ENCODE measurements around the gene PIK3C2B. TPM values are rescaled to one million over a fixed set of nuclear protein-coding genes. Genes with fewer than 3 reads are reported as not detected.
A peak's percentile ranks its signal among the peaks of the same experiment; 100 is the strongest.
"Not testable (repeated sequence)": the region's sequence is repeated elsewhere in the genome, so short reads cannot be mapped to it uniquely, and the experiment has no call there.

Gene PIK3C2B
- total and polyA plus RNA-seq, 2 donors (not counting 1 experiment from before 2014, with no cell fraction given): 90.3 to 142 TPM

DNA sequence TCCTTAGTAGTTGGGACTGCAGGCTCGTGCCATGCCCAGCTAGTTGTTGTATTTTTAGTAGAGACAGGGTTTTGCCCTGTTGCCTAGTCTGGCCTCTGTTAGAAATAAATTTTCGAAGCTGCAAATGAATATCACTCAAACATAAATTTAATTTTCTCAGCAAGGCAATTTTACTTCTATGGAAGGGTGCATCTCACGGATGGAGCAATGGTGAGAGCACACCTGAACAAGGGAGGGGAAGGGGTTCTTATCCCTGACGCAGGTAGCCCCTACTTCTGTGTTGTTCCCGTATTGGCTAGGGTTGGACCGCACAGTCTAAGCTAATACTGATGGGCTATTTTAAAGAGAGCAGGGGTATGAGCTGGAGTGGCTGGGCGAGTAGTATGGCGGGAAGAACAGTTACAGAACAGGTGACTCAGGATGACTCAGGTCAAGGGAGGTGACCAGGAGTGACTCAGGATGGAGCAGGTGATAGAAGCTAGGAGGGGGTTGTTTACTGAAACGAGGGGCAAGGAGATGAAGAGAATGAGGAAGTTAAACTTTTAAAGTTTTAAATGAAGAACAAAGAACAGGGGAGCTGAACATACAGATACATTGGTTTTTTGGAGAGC lies 29.1 kb upstream of the PIK3C2B start:
- H3K4me1 Mint-ChIP-seq: peaks cover 50% of the 10 kb centered on the region
- no peak overlapping the region for H3K9ac ChIP-seq (ENCODE audit: low read length)
- no peaks in the 10 kb centered on the region for H3K27me3 Mint-ChIP-seq
- ATAC-seq (ENCODE audit: low read depth) (peak; percentile 19), DNase-seq (peak; percentile 48)
- peak overlapping the region; percentile 62 for H3K4me3 Mint-ChIP-seq
- intact Hi-C loops (cut with micrococcal nuclease): loop anchor here (5.0 kb wide), 1 partner anchor 764 kb away; no protein-coding TSS in a partner anchor
- H3K4me1 ChIP-seq (ENCODE audit: control insufficient read depth in 2 of 2, insufficient read depth in 2 of 2, low read length in 2 of 2): peaks cover 59 to 65% of the 10 kb centered on the region in 2 donors
- TF ChIP-seq, protein P1, sequence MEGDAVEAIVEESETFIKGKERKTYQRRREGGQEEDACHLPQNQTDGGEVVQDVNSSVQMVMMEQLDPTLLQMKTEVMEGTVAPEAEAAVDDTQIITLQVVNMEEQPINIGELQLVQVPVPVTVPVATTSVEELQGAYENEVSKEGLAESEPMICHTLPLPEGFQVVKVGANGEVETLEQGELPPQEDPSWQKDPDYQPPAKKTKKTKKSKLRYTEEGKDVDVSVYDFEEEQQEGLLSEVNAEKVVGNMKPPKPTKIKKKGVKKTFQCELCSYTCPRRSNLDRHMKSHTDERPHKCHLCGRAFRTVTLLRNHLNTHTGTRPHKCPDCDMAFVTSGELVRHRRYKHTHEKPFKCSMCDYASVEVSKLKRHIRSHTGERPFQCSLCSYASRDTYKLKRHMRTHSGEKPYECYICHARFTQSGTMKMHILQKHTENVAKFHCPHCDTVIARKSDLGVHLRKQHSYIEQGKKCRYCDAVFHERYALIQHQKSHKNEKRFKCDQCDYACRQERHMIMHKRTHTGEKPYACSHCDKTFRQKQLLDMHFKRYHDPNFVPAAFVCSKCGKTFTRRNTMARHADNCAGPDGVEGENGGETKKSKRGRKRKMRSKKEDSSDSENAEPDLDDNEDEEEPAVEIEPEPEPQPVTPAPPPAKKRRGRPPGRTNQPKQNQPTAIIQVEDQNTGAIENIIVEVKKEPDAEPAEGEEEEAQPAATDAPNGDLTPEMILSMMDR (IDR thresholded peaks at IDR 0.05): no peak
- TF ChIP-seq EZH2 (IDR thresholded peaks at IDR 0.05; ENCODE audit: borderline replicate concordance, insufficient read depth, low read depth, low read length, poor library complexity, severe bottlenecking): no peak
- no peak overlapping the region for H2AFZ ChIP-seq (ENCODE audit: insufficient read depth, low read depth, low read length, poor library complexity, severe bottlenecking)
- peak overlapping the region; percentile 89 for H3K27ac Mint-ChIP-seq
- H3K79me2 ChIP-seq (ENCODE audit: control insufficient read depth, insufficient read depth, low read length): peaks cover 97% of the 10 kb centered on the region
- peaks cover 2 to 51% of the 10 kb centered on the region in 2 experiments for H3K36me3 ChIP-seq (replicated peaks in 1 of 2; ENCODE audit: control extremely low read depth in 1 of 2, control insufficient read depth in 1 of 2, extremely low read depth in 1 of 2, insufficient read depth in 2 of 2, low read length in 1 of 2)
- ChIA-PET POLR2A (interaction anchor here (0.6 to 3.9 kb wide), 5 partner anchors 9 to 72 kb away, joined by 3 to 91 read pairs (median 6); no protein-coding TSS in a partner anchor), CTCF (interaction anchor here (0.8 to 6.2 kb wide), 15 partner anchors 9 to 283 kb away, joined by 3 to 32 read pairs (median 5); partner anchors contain the start of genes MDM4 and PIK3C2B)
- peaks cover 20% of the 10 kb centered on the region for H4K20me1 ChIP-seq (ENCODE audit: control insufficient read depth, insufficient read depth, low read length, poor library complexity, severe bottlenecking)
- peak overlapping the region; percentile 8 for H3K4me2 ChIP-seq (replicated peaks; ENCODE audit: low read depth, low read length, poor library complexity, severe bottlenecking)
- 54% methylated on average over 7 of the region's 9 CpGs for WGBS (ENCODE audit: insufficient coverage)
- H3K9me3 ChIP-seq (ENCODE audit: control extremely low read depth in 1 of 3, control insufficient read depth in 2 of 3, insufficient read depth in 1 of 3, low read length in 2 of 3): peaks cover 0 to 14% (median 6%) of the 10 kb centered on the region in 3 donors
- H3K4me3 ChIP-seq (ENCODE audit: control extremely low read depth in 1 of 5, extremely low read depth in 1 of 5, insufficient read depth in 1 of 5, low read depth in 2 of 5, low read length in 4 of 5): peak overlapping the region in 1 of 5 experiments; percentile 6
- no peaks in the 10 kb centered on the region for H3K9me3 Mint-ChIP-seq (ENCODE audit: insufficient read depth)
- peak overlapping the region in 1 of 2 donors; percentile 67 for H3K27ac ChIP-seq (ENCODE audit: low read length in 2 of 2)
- H3K27me3 ChIP-seq (replicated peaks in 1 of 4; ENCODE audit: control extremely low read depth in 1 of 4, control insufficient read depth in 3 of 4, insufficient read depth in 4 of 4, low read length in 3 of 4): no peaks in the 10 kb centered on the region

DNA sequence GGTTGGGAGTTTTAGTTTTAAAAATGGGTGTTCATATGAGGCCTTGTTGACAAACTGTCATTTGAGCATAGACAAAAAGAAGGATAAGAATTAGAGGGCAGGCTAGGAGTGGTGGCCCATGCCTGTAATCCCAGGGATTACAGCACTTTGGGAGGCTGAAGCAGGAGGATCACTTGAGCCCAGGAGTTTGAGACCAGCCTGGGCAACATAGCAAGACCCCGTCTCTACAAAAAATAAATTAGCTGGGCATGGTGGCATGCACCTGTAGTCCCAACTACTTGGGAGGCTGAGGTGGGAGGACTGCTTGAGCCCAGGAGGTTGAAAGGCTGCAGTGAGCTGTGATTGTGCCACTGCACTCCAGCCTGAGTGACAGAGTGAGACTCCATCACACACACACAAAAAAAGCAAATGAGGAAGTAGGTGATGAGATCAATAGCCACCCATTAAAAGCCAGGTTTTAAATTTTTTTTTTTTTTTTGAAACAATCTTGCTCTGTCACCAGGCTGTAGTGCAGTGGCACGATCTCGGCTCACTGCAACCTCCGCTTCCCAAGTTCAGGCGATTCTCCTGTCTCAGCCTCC lies 27.4 kb upstream of the PIK3C2B start:
- Histone ChIP-seq H3K9ac (ENCODE audit: low read length) (peak overlapping the region; percentile 53), H3K4me2 (replicated peaks; ENCODE audit: low read depth, low read length, poor library complexity, severe bottlenecking) (peak overlapping the region; percentile 77), H4K20me1 (ENCODE audit: control insufficient read depth, insufficient read depth, low read length, poor library complexity, severe bottlenecking) (peaks cover 11% of the 10 kb centered on the region), H3K79me2 (ENCODE audit: control insufficient read depth, insufficient read depth, low read length) (peaks cover 99% of the 10 kb centered on the region), H3K36me3 (replicated peaks in 1 of 2; ENCODE audit: control extremely low read depth in 1 of 2, control insufficient read depth in 1 of 2, extremely low read depth in 1 of 2, insufficient read depth in 2 of 2, low read length in 1 of 2) (peaks cover 2 to 47% of the 10 kb centered on the region in 2 experiments), H3K9me3 (ENCODE audit: control extremely low read depth in 1 of 3, control insufficient read depth in 2 of 3, insufficient read depth in 1 of 3, low read length in 2 of 3) (peaks cover 0 to 14% (median 6%) of the 10 kb centered on the region in 3 donors), H3K4me1 (ENCODE audit: control insufficient read depth in 2 of 2, insufficient read depth in 2 of 2, low read length in 2 of 2) (peaks cover 74 to 82% of the 10 kb centered on the region in 2 donors), H3K27ac (ENCODE audit: low read length in 2 of 2) (peak overlapping the region; percentile 92 to 97), H3K4me3 (ENCODE audit: control extremely low read depth in 1 of 5, extremely low read depth in 1 of 5, insufficient read depth in 1 of 5, low read depth in 2 of 5, low read length in 4 of 5) (peak overlapping the region in 3 of 5 experiments; percentile 9 to 61 (median 17))
- H3K27me3 ChIP-seq (replicated peaks in 1 of 4; ENCODE audit: control extremely low read depth in 1 of 4, control insufficient read depth in 3 of 4, insufficient read depth in 4 of 4, low read length in 3 of 4); H3K9me3 Mint-ChIP-seq (ENCODE audit: insufficient read depth); H3K27me3 Mint-ChIP-seq; H2AFZ ChIP-seq (ENCODE audit: insufficient read depth, low read depth, low read length, poor library complexity, severe bottlenecking): not testable (repeated sequence)
- POLR2A ChIA-PET: interaction anchor here (0.7 to 3.9 kb wide), 5 partner anchors 9 to 1232 kb away, joined by 3 to 91 read pairs (median 6); partner anchors contain the start of gene PIK3C2B
- peaks cover 64% of the 10 kb centered on the region for H3K4me1 Mint-ChIP-seq
- intact Hi-C loops (cut with micrococcal nuclease): loop anchor here (1.0 to 5.0 kb wide), 3 partner anchors 9 to 765 kb away; no protein-coding TSS in a partner anchor
- H3K27ac Mint-ChIP-seq: peak overlapping the region; percentile 96
- H3K4me3 Mint-ChIP-seq: peak overlapping the region; percentile 72
- ATAC-seq (ENCODE audit: low read depth) (peak; percentile 32), DNase-seq (peak; percentile 64)
- CTCF ChIA-PET: interaction anchor here (0.7 to 6.2 kb wide), 8 partner anchors 16 to 1892 kb away, joined by 3 to 32 read pairs (median 7); partner anchors contain the start of gene PIK3C2B
- WGBS (ENCODE audit: insufficient coverage): 80% methylated on average over 1 of the region's 5 CpGs
